Stomach (tissue), 9 donors: ENCODE data around the gene OR5B12. TPM values are rescaled to one million over a fixed set of nuclear protein-coding genes. Genes with fewer than 3 reads are reported as not detected.
"Not testable (repeated sequence)": the region's sequence is repeated elsewhere in the genome, so short reads cannot be mapped to it uniquely, and the experiment has no call there.

ENCODE experiments used
- DNase-seq, 2 donors: peaks; one replicate each; pipeline versions ENCODE4 v3.0.0 to v3.0.0-alpha.2; 2013 to 2019
- H3K27ac ChIP-seq, 5 donors: fragments of 200-600 bp in 4 of 5; sonication (generic) in 4 of 5; one replicate each; pipeline ENCODE4 v1.5.1; 2013 to 2019; ENCODE audit warnings: mild to moderate bottlenecking in 1 of 5, moderate library complexity in 1 of 5
- H3K27me3 ChIP-seq, 3 donors: fragments of 200-600 bp; sonication (generic); one replicate each; pipeline ENCODE4 v1.5.1; 2017 to 2019; ENCODE audit warnings: mixed run types in 1 of 3
- H3K36me3 ChIP-seq, 4 donors: fragments of 200-600 bp; sonication (generic); 1 replicate in 3 of 4; 2 replicates in 1 of 4; pipeline ENCODE4 v1.5.1; 2016 to 2019
- H3K4me1 ChIP-seq, 4 donors: fragments of 200-600 bp; sonication (generic); one replicate each; pipeline ENCODE4 v1.5.1; 2016 to 2019
- H3K4me3 ChIP-seq, 4 donors: fragments of 200-600 bp; sonication (generic) in 3 of 4; one replicate each; pipeline ENCODE4 v1.5.1; 2016 to 2019; ENCODE audit warnings: mild to moderate bottlenecking in 1 of 4
- H3K9me3 ChIP-seq, 4 donors: fragments of 200-600 bp; sonication (generic); one replicate each; pipeline ENCODE4 v1.5.1; 2016 to 2019
- EP300 ChIP-seq: sonication (generic); formaldehyde crosslinking; IDR thresholded peaks from one replicate; pipeline ENCODE4 v1.6.1; 2017; ENCODE audit warnings: antibody characterized with exemption
- POLR2A ChIP-seq, 4 donors: fragments of 450-650 bp; IDR thresholded peaks; one replicate each; pipeline ENCODE4 v1.6.1; 2016; ENCODE audit warnings: antibody characterized with exemption in 4 of 4, control low read depth in 2 of 4, mild to moderate bottlenecking in 1 of 4, moderate library complexity in 1 of 4
- POLR2AphosphoS5 ChIP-seq, 3 donors: sonication (generic); formaldehyde crosslinking; IDR thresholded peaks; one replicate each; pipeline ENCODE4 v1.6.1; 2016; ENCODE audit warnings: antibody characterized with exemption in 3 of 3
- whole genome bisulfite sequencing, 5 donors: extraction: QIAGEN DNeasy Blood & Tissue Kit in 3 of 5; methylation state at CpG; one replicate each; pipeline versions ENCODE4 v1.1.5 to v1.1.7; 2013 to 2018; 5-methylcytosine and 5-hydroxymethylcytosine counted together
- intact Hi-C: fragments of 100-400 bp; cut with DNase I; formaldehyde crosslinking; loops from one replicate; pipeline ENCODE4 v1.15.1; 2023; ENCODE audit warnings: low total_unique reads
- polyA plus RNA-seq, 3 donors: library from polyadenylated mRNA; stranded (reverse); fragments of 200-250 nt; gene quantifications; one replicate each; pipeline ENCODE4 v1.2.3, GENCODE V29; 2013
- total RNA-seq, 5 donors: library from RNA; depleted of rRNA; stranded (reverse); fragments of >200 nt; gene quantifications; one replicate each; pipeline versions ENCODE4 v1.1.0 to v1.2.3, GENCODE V29; 2014 to 2016
- TF ChIP-seq, protein P1 (sequence below), 7 experiments: fragments of 450-650 bp in 4 of 7; fragments of 200-600 bp in 3 of 7; sonication (generic) in 3 of 7; IDR thresholded peaks; one replicate each; pipeline ENCODE4 v1.5.1; 2016 to 2019; ENCODE audit warnings: antibody characterized with exemption in 7 of 7, control low read depth in 2 of 7, mild to moderate bottlenecking in 1 of 7
- donor health status: healthy with polysubstance abuse.
- donor health status: Bipolar disorder and iron deficiency.
- donor health status: healthy.

Gene OR5B12
- total and polyA plus RNA-seq, 8 donors = 0.37 TPM; not detected in 7

DNA sequence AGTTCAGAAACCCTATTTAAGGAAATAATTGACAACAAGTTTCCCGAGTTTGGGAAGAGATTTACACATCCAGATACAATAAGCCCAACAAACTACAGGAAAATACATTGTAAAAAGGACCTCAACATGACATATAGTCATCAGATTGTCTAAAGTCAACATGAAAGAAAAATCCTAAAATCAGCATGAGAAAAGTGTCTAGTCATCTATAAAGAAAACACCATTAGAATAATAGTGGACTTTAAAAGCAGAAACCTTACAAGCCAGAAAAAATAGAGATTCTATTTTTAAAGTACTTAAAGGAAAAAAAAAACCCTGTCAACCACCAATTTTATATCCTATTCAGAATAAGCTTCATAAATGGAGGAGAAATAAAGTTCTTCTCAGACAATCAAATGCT, 12.8 kb downstream of the OR5B12 start:
- H3K4me3 ChIP-seq = no peak overlapping the region
- no peak for DNase-seq
- TF ChIP-seq EP300 = no peak
- TF ChIP-seq POLR2A (IDR thresholded peaks at IDR 0.05) = no peak
- TF ChIP-seq, protein P1, sequence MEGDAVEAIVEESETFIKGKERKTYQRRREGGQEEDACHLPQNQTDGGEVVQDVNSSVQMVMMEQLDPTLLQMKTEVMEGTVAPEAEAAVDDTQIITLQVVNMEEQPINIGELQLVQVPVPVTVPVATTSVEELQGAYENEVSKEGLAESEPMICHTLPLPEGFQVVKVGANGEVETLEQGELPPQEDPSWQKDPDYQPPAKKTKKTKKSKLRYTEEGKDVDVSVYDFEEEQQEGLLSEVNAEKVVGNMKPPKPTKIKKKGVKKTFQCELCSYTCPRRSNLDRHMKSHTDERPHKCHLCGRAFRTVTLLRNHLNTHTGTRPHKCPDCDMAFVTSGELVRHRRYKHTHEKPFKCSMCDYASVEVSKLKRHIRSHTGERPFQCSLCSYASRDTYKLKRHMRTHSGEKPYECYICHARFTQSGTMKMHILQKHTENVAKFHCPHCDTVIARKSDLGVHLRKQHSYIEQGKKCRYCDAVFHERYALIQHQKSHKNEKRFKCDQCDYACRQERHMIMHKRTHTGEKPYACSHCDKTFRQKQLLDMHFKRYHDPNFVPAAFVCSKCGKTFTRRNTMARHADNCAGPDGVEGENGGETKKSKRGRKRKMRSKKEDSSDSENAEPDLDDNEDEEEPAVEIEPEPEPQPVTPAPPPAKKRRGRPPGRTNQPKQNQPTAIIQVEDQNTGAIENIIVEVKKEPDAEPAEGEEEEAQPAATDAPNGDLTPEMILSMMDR (IDR thresholded peaks at IDR 0.05) = no peak
- TF ChIP-seq POLR2AphosphoS5 (IDR thresholded peaks at IDR 0.05) = no peak
- peaks cover 0 to 15% (median 3%) of the 10 kb centered on the region in 4 donors for H3K9me3 ChIP-seq
- H3K27me3 ChIP-seq = peaks cover 0 to 9% (median 0%) of the 10 kb centered on the region in 3 donors
- H3K4me1 ChIP-seq = no peaks in the 10 kb centered on the region
- no peaks in the 10 kb centered on the region for H3K36me3 ChIP-seq
- 21 to 52% (median 46%) methylated on average over 1 of the region's 1 CpG for WGBS, 5 donors
- intact Hi-C loops = no loop called here
- H3K27ac ChIP-seq = no peak overlapping the region

DNA sequence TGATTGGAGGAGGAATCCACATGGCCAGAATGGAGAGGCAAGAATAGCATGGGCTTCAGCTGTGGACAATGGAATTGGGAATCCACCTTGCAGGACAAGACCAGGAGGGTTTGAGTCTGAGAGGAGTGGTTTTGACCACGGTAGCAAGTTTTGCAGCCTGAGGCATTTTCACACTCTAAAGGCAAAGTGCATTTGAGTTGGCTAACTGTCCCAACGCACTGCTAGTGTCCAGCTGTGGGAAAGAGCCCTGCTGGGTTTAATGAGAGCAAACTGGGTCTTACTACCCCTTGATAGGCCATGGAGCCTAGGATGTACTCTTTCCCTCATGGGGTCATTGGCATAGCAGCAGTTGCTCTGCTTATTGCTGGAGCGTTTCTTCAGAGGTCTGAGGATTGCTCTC, 14.0 kb downstream of the OR5B12 start, which contains the start of gene OR5B2:
Gene OR5B2 (minus strand): TSS at position 101 of the 400 bp plus-strand sequence. CDS start 4,860 bp downstream, outside the sequence.
- Histone ChIP-seq H3K9me3 (peaks cover 0 to 15% (median 3%) of the 10 kb centered on the region in 4 donors), H3K27me3 (peaks cover 0 to 9% (median 0%) of the 10 kb centered on the region in 3 donors), H3K4me1 (no peaks in the 10 kb centered on the region), H3K4me3 (no peak within 1 kb of the TSS), H3K36me3 (no peaks in the 10 kb centered on the region), H3K27ac (no peak within 1 kb of the TSS)
- 63 to 72% (median 69%) methylated on average over 3 of the region's 3 CpGs for WGBS, 5 donors
- TF ChIP-seq, protein P1 (IDR thresholded peaks at IDR 0.05) = no peak
- DNase-seq = no peak
- intact Hi-C loops = no loop called here

DNA sequence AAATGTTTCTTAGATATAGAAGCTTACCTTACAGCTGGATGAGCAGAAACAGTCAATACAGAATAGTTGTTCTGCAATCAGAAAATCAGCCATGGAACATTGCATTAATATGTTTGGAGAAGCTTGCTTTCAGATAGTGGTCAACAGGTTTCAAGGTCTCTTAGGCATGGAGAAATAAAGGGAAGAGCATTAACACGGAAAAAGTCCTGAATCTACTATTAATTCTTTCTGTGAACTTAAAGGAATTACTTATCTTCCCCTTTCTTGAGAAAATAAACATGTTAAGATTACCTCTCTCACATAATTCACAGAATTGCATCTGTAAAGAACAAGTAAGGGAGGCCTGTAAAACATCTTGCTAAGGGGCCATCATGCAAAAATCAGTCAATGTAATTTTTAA, 35.3 kb downstream of the OR5B12 start, which contains the start of gene OR5B3:
Gene OR5B3 (minus strand): TSS at position 101 of the 400 bp plus-strand sequence. CDS start 3,465 bp downstream, outside the sequence.
- Histone ChIP-seq H3K27ac (no peak within 1 kb of the TSS), H3K27me3 (no peaks in the 10 kb centered on the region), H3K9me3 (peaks cover 0 to 44% (median 24%) of the 10 kb centered on the region in 4 donors), H3K36me3 (no peaks in the 10 kb centered on the region), H3K4me1 (no peaks in the 10 kb centered on the region), H3K4me3 (no peak within 1 kb of the TSS)
- intact Hi-C loops = no loop called here
- 44 to 65% (median 47%) methylated on average over 1 of the region's 1 CpG for WGBS, 5 donors
- DNase-seq = no peak
- TF ChIP-seq, protein P1 (IDR thresholded peaks at IDR 0.05) = no peak
- TF ChIP-seq POLR2AphosphoS5 (IDR thresholded peaks at IDR 0.05) (no peak), POLR2A (IDR thresholded peaks at IDR 0.05) (no peak), EP300 (no peak)

DNA sequence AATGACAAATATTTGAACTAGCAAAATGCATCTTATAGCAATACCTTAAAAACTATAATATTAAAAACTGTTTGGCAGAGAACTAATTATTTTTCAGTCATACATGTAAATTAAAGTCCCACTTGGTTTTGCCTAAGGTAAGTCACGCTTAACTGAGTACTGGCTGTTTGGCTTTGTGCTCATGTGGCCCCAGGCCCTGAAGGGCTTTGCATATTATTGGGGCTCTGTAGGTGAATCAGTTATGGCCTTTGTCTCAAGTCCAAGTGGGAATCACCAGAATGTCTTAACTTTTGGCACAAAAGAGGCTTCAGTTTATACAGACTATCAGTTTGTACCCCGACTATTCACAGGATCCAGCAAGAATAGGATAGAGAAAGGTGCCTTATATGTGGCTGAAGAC, 42.4 kb downstream of the OR5B12 start:
- H3K27me3 ChIP-seq, intact Hi-C loops, H3K27ac ChIP-seq, DNase-seq, H3K36me3 ChIP-seq, H3K9me3 ChIP-seq, H3K4me3 ChIP-seq, H3K4me1 ChIP-seq: not testable (repeated sequence)
- 77 to 85% (median 77%) methylated on average over 1 of the region's 2 CpGs; no CpG with 5 or more reads in 2 of the 5 donors for WGBS, 5 donors

DNA sequence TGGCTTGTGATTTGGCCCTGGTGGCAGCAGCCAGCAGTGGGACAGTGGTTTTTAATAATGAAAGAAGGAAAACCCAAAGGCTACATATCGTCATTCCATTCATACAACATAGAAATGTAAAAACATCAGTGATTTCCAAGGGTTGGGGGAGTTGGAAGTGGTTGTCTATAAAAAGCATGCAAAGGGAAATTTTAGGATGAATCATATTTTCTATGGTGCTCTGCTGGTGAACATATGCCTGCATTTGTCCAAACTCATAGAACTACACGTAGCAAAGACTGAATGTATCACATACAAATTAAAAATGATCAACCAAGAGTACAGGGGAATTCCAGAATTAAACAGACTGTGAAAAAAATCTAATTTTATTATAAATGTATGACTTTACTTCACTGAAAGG, 46.5 kb downstream of the OR5B12 start:
- no peak overlapping the region for H3K4me3 ChIP-seq
- intact Hi-C loops = no loop called here
- no peaks in the 10 kb centered on the region for H3K36me3 ChIP-seq
- DNase-seq = no peak
- WGBS, 5 donors = 66 to 75% (median 69%) methylated on average over 2 of the region's 2 CpGs
- H3K4me1 ChIP-seq = no peaks in the 10 kb centered on the region
- H3K9me3 ChIP-seq = peaks cover 0 to 7% (median 5%) of the 10 kb centered on the region in 4 donors
- H3K27me3 ChIP-seq = peaks cover 0 to under 1% (median 0%) of the 10 kb centered on the region in 3 donors
- no peak overlapping the region for H3K27ac ChIP-seq
- TF ChIP-seq POLR2A (IDR thresholded peaks at IDR 0.05) (no peak), POLR2AphosphoS5 (IDR thresholded peaks at IDR 0.05) (no peak), EP300 (no peak)
- TF ChIP-seq, protein P1 (IDR thresholded peaks at IDR 0.05) = no peak
